Fibroblast of pulmonary artery (primary cell): ENCODE results near the gene AHRR.

ENCODE experiments used
- DNase-seq: peaks from one replicate; pipeline ENCODE4 v3.0.0-alpha.2; 2010; ENCODE audit warnings: low read depth
- H3K4me3 ChIP-seq: replicated peaks from 2 replicates; pipeline ENCODE4 v1.5.1; 2011; ENCODE audit warnings: low read depth, mild to moderate bottlenecking, control low read depth, low read length, moderate library complexity
- TF ChIP-seq, protein P1 (sequence below): IDR thresholded peaks from 2 replicates; pipeline ENCODE4 v1.5.1; 2011; ENCODE audit warnings: mild to moderate bottlenecking, control low read depth, low read length, inconsistent platforms; ENCODE audit errors: missing control alignments

AHRR gene

GRCh38 chr5:451587-452458 is 130.3 kb downstream of the AHRR start:
- TF ChIP-seq, protein P1, sequence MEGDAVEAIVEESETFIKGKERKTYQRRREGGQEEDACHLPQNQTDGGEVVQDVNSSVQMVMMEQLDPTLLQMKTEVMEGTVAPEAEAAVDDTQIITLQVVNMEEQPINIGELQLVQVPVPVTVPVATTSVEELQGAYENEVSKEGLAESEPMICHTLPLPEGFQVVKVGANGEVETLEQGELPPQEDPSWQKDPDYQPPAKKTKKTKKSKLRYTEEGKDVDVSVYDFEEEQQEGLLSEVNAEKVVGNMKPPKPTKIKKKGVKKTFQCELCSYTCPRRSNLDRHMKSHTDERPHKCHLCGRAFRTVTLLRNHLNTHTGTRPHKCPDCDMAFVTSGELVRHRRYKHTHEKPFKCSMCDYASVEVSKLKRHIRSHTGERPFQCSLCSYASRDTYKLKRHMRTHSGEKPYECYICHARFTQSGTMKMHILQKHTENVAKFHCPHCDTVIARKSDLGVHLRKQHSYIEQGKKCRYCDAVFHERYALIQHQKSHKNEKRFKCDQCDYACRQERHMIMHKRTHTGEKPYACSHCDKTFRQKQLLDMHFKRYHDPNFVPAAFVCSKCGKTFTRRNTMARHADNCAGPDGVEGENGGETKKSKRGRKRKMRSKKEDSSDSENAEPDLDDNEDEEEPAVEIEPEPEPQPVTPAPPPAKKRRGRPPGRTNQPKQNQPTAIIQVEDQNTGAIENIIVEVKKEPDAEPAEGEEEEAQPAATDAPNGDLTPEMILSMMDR: no peak
- no peak overlapping the region for H3K4me3 ChIP-seq
- DNase-seq: no peak

- no peak overlapping the region for H3K4me3 ChIP-seq
- DNase-seq: no peak
- TF ChIP-seq, protein P1: no peak
These were observed 131.6 kb downstream of the AHRR start for GRCh38 chr5:452978-453710.

DNA sequence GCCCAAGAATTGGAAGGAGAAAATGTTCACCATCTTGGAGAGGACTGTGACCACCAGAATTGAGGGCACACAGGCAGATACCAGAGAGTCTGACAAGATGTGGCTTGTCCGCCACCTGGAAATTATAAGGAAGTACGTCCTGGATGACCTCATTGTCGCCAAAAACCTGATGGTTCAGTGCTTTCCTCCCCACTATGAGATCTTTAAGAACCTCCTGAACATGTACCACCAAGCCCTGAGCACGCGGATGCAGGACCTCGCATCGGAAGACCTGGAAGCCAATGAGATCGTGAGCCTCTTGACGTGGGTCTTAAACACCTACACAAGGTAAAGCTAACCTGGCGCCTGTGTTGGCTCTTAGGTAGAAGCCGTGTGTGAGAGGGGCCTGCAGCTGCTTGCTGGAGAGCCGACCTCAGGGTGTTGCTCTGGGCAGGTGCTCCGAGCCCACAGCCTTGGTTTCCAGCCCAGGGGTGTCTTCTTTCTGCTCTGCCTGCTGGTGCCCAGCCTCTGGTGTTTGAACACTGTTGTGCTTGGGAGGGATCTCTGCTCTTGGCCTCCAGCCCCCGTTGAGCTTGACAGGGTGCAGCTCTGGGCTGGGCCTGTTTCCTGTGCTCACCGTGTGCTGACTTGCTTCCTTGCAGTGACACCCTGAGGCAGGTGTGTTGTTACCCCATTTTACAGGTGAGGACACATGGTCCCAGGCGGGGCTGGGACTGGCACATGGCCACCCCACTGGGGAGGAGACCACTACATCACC is 132.4 kb downstream of the AHRR start:
- no peak for DNase-seq
- TF ChIP-seq, protein P1: no peak

DNA sequence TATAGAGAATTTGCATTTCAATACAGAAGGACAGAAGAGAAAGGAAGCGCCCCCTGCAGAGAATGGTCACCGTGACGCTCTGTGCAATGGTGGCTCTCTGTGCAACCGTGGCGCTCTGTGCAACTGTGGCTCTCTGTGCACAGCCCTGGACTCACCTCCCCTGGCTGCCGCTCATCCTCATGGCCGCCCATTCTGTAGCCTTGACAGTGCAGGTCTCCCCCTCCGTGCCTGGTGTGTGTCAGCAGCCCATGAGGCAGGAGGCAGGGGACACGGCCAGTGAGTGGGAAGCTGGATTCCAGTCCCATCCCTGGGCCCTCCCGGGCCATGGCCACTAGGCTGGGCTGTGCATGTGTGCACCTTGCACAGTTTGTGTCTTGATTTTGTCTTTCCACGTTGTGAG is 133.4 kb downstream of the AHRR start:
- TF ChIP-seq, protein P1: no peak
- no peak overlapping the region for H3K4me3 ChIP-seq
- no peak for DNase-seq

More for the DNA sequence above, 132.4 kb downstream of the AHRR start:
- no peak overlapping the region for H3K4me3 ChIP-seq

- no peak overlapping the region for H3K4me3 ChIP-seq
- TF ChIP-seq, protein P1: no peak
- DNase-seq: no peak
These were observed 134.3 kb downstream of the AHRR start for GRCh38 chr5:455806-456205.

DNA sequence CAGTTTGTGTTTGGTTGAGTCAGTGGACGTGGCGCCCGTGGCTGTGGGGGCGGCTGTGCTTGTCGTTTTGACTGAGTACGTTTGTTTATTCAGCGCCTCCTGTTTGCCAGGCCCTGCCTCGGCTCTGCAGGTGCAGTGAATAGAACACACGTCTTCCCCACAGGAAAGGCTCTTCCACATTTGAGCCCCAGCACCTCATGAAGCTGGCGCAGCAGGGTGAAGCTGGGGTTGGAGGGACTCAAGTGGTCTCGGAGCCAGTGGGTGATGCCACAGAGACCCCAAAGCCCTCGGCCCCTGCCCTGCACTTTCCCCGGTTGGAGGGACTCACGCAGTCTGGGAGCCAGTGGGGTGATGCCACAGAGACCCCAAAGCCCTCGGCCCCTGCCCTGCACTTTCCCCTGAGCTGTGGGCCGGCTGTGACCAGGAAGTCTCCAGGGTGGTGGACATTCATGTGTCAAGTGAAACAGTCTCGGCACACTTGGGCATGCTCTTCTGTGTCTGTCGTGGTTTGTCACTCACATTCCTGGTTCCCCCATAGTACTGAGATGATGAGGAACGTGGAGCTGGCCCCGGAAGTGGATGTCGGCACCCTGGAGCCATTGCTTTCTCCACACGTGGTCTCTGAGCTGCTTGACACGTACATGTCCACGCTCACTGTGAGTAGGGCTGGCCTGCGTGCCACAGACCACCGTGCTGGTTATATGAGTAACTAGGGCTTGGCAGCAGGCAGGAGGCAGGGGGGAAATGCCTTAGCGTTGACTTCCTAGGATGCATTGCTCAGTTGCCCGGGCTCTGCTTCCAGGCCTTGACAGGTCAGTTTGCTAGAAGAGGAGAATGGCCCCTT is 135.1 kb downstream of the AHRR start:
- H3K4me3 ChIP-seq: no peak overlapping the region
- DNase-seq: no peak
- TF ChIP-seq, protein P1: no peak
